Measurements from ENCODE around the gene PRDX5. TPM values are rescaled to one million over a fixed set of nuclear protein-coding genes. Genes with fewer than 3 reads are reported as not detected.

PRDX5 gene
- total and polyA plus RNA-seq, 9 of the 15 experiments (the other 6 are each of a cell fraction or from before 2014, with no cell fraction given) = 40.8 to 327 (median 204) TPM

DNA sequence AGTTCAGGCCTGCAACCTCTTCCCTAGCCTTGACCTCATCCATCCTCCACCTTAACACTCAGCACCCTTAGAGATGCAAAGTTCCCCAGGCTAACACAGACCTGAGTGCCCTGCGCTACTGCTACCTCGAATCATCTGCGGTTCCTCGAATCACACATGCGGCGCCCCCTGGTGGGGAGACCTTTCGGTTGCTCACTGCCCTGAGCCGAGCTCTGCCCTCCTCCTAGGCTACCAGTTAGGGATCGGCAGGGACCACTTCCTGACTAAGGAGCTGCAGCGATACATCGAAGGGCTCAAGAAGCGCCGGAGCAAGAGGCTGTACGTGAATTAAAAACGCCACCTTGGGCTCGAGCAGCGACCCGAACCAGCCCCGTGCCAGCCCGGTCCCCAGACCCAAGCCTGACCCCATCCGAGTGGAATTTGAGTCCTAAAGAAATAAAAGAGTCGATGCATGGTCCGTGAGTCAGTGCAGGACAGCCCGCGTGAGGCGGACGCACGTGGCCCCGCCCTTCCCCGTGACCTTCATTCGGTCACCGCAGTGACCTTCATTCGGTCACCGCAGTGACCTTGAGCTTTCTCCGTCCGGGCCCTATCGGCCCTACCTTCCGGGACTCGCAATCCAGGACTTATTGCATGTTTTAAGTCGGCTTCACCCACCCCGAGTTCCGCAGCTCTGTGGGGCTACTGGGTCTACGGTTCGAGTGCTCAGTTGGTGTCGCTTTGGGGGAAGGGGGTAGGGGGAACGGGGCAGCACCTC lies 13.4 kb upstream of the PRDX5 start (continued):
- TF ChIP-seq, protein P1, sequence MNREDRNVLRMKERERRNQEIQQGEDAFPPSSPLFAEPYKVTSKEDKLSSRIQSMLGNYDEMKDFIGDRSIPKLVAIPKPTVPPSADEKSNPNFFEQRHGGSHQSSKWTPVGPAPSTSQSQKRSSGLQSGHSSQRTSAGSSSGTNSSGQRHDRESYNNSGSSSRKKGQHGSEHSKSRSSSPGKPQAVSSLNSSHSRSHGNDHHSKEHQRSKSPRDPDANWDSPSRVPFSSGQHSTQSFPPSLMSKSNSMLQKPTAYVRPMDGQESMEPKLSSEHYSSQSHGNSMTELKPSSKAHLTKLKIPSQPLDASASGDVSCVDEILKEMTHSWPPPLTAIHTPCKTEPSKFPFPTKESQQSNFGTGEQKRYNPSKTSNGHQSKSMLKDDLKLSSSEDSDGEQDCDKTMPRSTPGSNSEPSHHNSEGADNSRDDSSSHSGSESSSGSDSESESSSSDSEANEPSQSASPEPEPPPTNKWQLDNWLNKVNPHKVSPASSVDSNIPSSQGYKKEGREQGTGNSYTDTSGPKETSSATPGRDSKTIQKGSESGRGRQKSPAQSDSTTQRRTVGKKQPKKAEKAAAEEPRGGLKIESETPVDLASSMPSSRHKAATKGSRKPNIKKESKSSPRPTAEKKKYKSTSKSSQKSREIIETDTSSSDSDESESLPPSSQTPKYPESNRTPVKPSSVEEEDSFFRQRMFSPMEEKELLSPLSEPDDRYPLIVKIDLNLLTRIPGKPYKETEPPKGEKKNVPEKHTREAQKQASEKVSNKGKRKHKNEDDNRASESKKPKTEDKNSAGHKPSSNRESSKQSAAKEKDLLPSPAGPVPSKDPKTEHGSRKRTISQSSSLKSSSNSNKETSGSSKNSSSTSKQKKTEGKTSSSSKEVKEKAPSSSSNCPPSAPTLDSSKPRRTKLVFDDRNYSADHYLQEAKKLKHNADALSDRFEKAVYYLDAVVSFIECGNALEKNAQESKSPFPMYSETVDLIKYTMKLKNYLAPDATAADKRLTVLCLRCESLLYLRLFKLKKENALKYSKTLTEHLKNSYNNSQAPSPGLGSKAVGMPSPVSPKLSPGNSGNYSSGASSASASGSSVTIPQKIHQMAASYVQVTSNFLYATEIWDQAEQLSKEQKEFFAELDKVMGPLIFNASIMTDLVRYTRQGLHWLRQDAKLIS (CRISPR knock-in tag; IDR thresholded peaks at IDR 0.05) = no peak
- TF ChIP-seq KAT8 (IDR thresholded peaks at IDR 0.05; ENCODE audit: low read depth) (no peak), ZNF263 (CRISPR knock-in tag; IDR thresholded peaks at IDR 0.05; ENCODE audit: borderline replicate concordance) (peak; percentile 47; the same call in 1 of the 2 replicates), KDM4B (IDR thresholded peaks at IDR 0.05; ENCODE audit: borderline replicate concordance in 2 of 2, low read depth in 1 of 2) (no peak), MAFK (IDR thresholded peaks at IDR 0.05; ENCODE audit: low read length) (0 out of 2 replicates have a peak, but pooled peaks have one; percentile 16), TEAD1 (CRISPR knock-in tag; IDR thresholded peaks at IDR 0.05) (peak; percentile 6 to 69; a peak in 1 of 4 replicates), ZSCAN29 (IDR thresholded peaks at IDR 0.05) (no peak), ZC3H8 (IDR thresholded peaks at IDR 0.05) (no peak), EWSR1 (IDR thresholded peaks at IDR 0.05; ENCODE audit: borderline replicate concordance, low read depth, partially characterized antibody) (no peak), BCOR (IDR thresholded peaks at IDR 0.05) (no peak; the same call in 1 of the 2 replicates), SIN3A (IDR thresholded peaks at IDR 0.05; ENCODE audit: borderline replicate concordance in 2 of 2, control insufficient read depth in 1 of 2, low read depth in 2 of 2, low read length in 2 of 2) (0 out of 4 replicates have a peak, but pooled peaks of 1 of the 2 experiments have one; percentile 37), ELF1 (tag; IDR thresholded peaks at IDR 0.05) (peak; percentile 75; the same call in 1 of the 2 replicates), BDP1 (IDR thresholded peaks at IDR 0.05; ENCODE audit: insufficient read depth, insufficient read length) (no peak), SAFB (IDR thresholded peaks at IDR 0.05; ENCODE audit: borderline replicate concordance, low read depth, low read length) (no peak), MIER1 (IDR thresholded peaks at IDR 0.05; ENCODE audit: low read depth) (0 out of 2 replicates have a peak, but pooled peaks have one; percentile 40)
- TF ChIP-seq, protein P2, sequence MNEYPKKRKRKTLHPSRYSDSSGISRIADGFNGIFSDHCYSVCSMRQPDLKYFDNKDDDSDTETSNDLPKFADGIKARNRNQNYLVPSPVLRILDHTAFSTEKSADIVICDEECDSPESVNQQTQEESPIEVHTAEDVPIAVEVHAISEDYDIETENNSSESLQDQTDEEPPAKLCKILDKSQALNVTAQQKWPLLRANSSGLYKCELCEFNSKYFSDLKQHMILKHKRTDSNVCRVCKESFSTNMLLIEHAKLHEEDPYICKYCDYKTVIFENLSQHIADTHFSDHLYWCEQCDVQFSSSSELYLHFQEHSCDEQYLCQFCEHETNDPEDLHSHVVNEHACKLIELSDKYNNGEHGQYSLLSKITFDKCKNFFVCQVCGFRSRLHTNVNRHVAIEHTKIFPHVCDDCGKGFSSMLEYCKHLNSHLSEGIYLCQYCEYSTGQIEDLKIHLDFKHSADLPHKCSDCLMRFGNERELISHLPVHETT (CRISPR knock-in tag; conservative IDR thresholded peaks at IDR 0.05 in 1 of 2, IDR thresholded peaks at IDR 0.05 in 1 of 2) = no peak
- TF ChIP-seq, protein P3, sequence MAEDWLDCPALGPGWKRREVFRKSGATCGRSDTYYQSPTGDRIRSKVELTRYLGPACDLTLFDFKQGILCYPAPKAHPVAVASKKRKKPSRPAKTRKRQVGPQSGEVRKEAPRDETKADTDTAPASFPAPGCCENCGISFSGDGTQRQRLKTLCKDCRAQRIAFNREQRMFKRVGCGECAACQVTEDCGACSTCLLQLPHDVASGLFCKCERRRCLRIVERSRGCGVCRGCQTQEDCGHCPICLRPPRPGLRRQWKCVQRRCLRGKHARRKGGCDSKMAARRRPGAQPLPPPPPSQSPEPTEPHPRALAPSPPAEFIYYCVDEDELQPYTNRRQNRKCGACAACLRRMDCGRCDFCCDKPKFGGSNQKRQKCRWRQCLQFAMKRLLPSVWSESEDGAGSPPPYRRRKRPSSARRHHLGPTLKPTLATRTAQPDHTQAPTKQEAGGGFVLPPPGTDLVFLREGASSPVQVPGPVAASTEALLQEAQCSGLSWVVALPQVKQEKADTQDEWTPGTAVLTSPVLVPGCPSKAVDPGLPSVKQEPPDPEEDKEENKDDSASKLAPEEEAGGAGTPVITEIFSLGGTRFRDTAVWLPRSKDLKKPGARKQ (CRISPR knock-in tag; IDR thresholded peaks at IDR 0.05) = no peak
- TF ChIP-seq, protein P4, sequence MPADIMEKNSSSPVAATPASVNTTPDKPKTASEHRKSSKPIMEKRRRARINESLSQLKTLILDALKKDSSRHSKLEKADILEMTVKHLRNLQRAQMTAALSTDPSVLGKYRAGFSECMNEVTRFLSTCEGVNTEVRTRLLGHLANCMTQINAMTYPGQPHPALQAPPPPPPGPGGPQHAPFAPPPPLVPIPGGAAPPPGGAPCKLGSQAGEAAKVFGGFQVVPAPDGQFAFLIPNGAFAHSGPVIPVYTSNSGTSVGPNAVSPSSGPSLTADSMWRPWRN (IDR thresholded peaks at IDR 0.05; ENCODE audit: low read depth) = no peak
